HFFc6 (cell line): Measurements from ENCODE around the gene BMPR1B. TPM values are rescaled to one million over a fixed set of nuclear protein-coding genes. Genes with fewer than 3 reads are reported as not detected.

ENCODE experiments used
- DNase-seq: peaks from one replicate; pipeline ENCODE4 v3.0.0-alpha.2; 2018
- H3K27ac Mint-ChIP-seq: 2 replicates; pipeline ENCODE4 v1.8.0; 2020; ENCODE audit warnings: mild to moderate bottlenecking, mixed read lengths
- H3K27me3 Mint-ChIP-seq: 2 replicates; pipeline ENCODE4 v1.8.0; 2021; ENCODE audit warnings: mild to moderate bottlenecking, moderate library complexity, mixed read lengths; ENCODE audit not compliant: insufficient read depth
- H3K36me3 Mint-ChIP-seq: 2 replicates; pipeline ENCODE4 v1.8.0; 2021; ENCODE audit warnings: low read depth, mixed read lengths
- H3K4me1 Mint-ChIP-seq: 2 replicates; pipeline ENCODE4 v1.8.0; 2020; ENCODE audit warnings: low read depth, mixed read lengths
- H3K4me3 Mint-ChIP-seq: 2 replicates; pipeline ENCODE4 v1.8.0; 2020; ENCODE audit warnings: mild to moderate bottlenecking, moderate library complexity, mixed read lengths
- H3K9me3 Mint-ChIP-seq: 2 replicates; pipeline ENCODE4 v1.8.0; 2020; ENCODE audit warnings: mild to moderate bottlenecking, mixed read lengths
- total RNA-seq, 6 experiments: library from RNA; stranded (reverse); fragmentation: NEBNext Ultra II Directional; extraction: Animal tissue kit (Norgen Biotek cat#: 25700); gene quantifications; 2 replicates in 1 of 6; 3 replicates in 5 of 6; pipeline ENCODE4 v1.2.3, GENCODE V29; 2021
- TF ChIP-seq, protein P1 (sequence below): fragments of 200-600 bp; sonication (generic); IDR thresholded peaks from 2 replicates; pipeline ENCODE4 v1.5.0; 2021; ENCODE audit warnings: antibody characterized with exemption, mild to moderate bottlenecking

Gene BMPR1B
- total RNA-seq, 6 experiments from 2014 or later, result not detected

DNA sequence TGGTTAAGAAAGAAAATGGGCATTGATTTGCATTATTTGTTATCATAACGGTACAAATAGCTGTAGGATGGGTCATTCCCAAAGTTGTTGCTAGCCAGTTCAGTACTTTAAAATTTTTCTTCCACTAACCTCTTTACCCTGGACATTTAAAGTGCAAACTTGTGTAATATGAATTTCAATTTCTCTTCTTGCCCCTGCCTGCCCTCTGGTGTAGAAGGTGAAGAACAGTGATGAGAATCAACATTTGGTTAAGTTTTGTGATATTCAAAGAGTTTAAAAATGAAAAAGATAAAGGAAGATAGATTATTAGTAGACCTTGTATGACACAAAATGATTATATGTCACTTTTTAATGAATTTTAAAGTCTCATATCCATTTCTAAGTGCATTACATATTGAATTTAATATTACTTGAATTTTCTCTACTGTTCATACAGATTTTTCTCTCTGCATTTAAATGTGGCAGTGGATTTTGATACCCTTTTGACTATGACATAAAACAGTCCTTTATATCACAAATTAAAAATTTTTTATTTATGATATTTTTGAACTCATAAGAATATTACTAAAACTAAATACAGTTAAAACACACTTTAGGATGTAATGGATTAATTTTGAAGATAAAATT, 337.7 kb downstream of the BMPR1B start:
- Mint-ChIP-seq H3K27ac (no peak overlapping the region), H3K4me3 (no peak overlapping the region), H3K27me3 (peaks cover 5% of the 10 kb centered on the region), H3K9me3 (no peaks in the 10 kb centered on the region), H3K36me3 (no peaks in the 10 kb centered on the region), H3K4me1 (no peaks in the 10 kb centered on the region)
- DNase-seq, result peak; percentile 19
- TF ChIP-seq, protein P1, sequence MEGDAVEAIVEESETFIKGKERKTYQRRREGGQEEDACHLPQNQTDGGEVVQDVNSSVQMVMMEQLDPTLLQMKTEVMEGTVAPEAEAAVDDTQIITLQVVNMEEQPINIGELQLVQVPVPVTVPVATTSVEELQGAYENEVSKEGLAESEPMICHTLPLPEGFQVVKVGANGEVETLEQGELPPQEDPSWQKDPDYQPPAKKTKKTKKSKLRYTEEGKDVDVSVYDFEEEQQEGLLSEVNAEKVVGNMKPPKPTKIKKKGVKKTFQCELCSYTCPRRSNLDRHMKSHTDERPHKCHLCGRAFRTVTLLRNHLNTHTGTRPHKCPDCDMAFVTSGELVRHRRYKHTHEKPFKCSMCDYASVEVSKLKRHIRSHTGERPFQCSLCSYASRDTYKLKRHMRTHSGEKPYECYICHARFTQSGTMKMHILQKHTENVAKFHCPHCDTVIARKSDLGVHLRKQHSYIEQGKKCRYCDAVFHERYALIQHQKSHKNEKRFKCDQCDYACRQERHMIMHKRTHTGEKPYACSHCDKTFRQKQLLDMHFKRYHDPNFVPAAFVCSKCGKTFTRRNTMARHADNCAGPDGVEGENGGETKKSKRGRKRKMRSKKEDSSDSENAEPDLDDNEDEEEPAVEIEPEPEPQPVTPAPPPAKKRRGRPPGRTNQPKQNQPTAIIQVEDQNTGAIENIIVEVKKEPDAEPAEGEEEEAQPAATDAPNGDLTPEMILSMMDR, result peak; percentile 68

DNA sequence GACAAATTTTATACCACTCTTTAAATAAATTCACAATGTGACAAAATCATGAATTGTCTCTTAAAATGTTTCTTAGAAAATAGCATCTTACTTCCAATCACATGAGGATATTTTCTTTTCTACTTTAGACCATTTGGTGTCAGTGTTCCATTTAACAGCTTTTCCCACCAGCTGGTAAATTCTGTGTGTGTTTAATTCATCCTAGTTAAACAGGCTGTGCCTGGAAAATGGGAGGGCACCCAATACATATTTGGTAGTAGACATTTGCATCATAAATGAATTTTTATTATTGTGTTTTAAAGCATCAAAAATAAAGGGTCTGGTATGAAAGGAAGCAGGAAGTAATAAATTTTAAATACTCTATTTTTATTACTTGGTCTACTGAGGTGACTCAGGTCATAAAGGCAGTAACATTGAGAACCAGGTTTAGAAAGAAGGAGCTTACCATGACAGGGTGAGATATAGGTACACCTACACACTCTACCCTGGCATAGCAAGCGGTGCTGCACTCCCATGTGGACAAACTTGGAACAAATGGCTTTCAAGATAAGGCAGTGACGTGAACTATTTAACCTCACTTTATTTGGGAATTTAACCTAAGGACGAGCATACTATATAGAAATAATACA, 344.5 kb downstream of the BMPR1B start:
- no peak overlapping the region for H3K4me3 Mint-ChIP-seq
- H3K4me1 Mint-ChIP-seq, result no peaks in the 10 kb centered on the region
- TF ChIP-seq, protein P1, result no peak
- H3K36me3 Mint-ChIP-seq, result no peaks in the 10 kb centered on the region
- no peaks in the 10 kb centered on the region for H3K9me3 Mint-ChIP-seq
- peaks cover 9% of the 10 kb centered on the region; the same call in 1 of the 2 replicates for H3K27me3 Mint-ChIP-seq
- no peak for DNase-seq
- no peak overlapping the region for H3K27ac Mint-ChIP-seq

DNA sequence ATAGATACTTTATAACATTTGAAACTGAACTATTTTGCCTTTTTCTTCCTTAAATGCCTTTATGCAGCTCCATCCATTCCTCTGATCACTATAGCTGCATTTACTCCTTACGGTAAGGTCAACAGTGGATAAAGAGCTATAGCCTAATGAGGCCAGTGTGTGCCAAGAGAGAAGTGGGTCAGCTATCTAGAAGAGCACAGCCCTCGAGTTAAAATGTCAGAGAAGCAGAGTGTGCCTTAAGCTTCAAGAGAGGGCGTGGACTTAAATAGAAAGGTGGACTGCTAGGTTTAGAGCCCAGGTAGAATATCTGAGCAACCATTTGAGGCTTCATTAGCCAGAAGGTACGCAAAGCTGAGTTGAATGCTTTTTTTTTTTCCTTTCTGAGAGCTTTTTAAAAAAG, 347.4 kb downstream of the BMPR1B start:
- H3K4me1 Mint-ChIP-seq, result peaks cover 8% of the 10 kb centered on the region; the same call in 1 of the 2 replicates
- no peaks in the 10 kb centered on the region for H3K36me3 Mint-ChIP-seq
- H3K9me3 Mint-ChIP-seq, result no peaks in the 10 kb centered on the region
- no peak overlapping the region for H3K27ac Mint-ChIP-seq
- H3K27me3 Mint-ChIP-seq, result peaks cover 4% of the 10 kb centered on the region; the same call in 1 of the 2 replicates
- no peak for DNase-seq
- TF ChIP-seq, protein P1, result no peak
- H3K4me3 Mint-ChIP-seq, result no peak overlapping the region

DNA sequence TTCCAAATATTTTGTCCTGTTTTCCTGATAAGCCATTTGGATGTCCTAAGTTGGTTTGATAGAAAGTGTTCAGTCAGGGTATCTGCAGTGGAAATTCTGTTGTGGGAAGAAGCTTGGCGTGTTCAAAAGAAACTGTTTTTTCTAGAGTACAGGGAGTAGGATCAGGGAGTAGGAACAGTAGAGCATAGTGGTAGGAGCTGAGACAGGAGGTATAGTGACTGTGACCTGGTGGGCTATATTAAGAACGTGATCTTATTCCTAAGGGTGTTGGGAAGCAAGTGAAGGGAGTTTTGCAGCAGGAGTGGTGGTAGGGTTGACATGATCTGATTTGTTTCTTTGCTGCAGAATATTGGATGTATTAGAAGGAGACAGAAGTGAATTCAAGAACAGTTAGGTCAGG, 348.2 kb downstream of the BMPR1B start:
- no peak for DNase-seq
- H3K4me1 Mint-ChIP-seq, result peaks cover 8% of the 10 kb centered on the region; the same call in 1 of the 2 replicates
- H3K9me3 Mint-ChIP-seq, result no peaks in the 10 kb centered on the region
- no peaks in the 10 kb centered on the region for H3K36me3 Mint-ChIP-seq
- H3K27me3 Mint-ChIP-seq, result peaks cover 4% of the 10 kb centered on the region; the same call in 1 of the 2 replicates
- TF ChIP-seq, protein P1, result no peak
- no peak overlapping the region for H3K4me3 Mint-ChIP-seq
- H3K27ac Mint-ChIP-seq, result no peak overlapping the region

DNA sequence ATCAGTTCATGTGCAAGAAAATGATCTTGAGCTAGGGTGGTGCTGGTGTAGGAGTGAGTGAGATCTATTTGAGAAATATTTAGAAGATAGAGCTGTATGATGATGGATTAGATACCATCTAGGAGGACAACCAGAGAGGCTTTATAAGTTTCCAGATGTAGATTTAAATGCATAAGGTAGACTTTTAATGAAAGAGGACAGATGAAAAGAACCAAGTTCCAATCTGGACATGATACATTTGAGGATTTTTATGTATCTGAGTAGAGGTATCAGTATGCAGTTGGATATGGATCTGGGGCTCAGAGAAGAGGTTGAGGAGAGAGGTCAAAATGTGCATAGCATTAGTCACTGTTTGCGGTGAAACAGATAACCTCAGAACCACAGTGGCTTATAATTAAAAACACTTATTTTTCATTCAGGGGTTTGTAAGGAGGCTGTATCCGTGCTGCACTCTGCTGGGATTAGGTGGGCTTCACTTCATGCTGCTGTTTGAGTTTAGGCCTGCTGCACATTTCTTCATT, 348.7 kb downstream of the BMPR1B start:
- TF ChIP-seq, protein P1, result no peak
- Mint-ChIP-seq H3K9me3 (no peaks in the 10 kb centered on the region), H3K4me3 (no peak overlapping the region), H3K4me1 (peaks cover 8% of the 10 kb centered on the region; the same call in 1 of the 2 replicates), H3K36me3 (no peaks in the 10 kb centered on the region), H3K27me3 (peaks cover 4% of the 10 kb centered on the region; the same call in 1 of the 2 replicates), H3K27ac (no peak overlapping the region)
- peak; percentile 10 for DNase-seq
